Measurements from ENCODE around the gene ABCA12.

ABCA12 gene

GRCh38 chr2:215036314-215036713, 102.1 kb downstream of the ABCA12 start:
- no peak for DNase-seq

DNA sequence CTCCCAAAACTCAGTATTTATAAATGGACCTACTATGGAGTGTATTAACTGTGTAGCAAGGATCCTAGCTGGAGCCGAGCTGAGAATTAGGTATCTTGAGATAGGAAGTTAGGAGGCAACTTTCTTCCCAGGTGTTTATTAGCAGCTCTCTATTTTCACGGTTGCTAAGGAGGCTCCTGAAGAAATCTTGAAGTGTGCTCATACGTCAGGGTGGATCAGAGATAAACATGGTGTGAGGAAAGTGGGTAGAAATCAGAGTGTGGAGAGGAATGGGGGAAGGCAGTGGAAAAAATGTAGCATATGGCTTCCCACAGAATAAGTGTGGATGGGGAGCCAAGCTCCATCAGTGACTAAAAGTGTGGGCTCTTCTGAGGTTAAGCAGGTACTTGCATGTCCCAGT, 104.3 kb downstream of the ABCA12 start:
- DNase-seq = no peak

DNA sequence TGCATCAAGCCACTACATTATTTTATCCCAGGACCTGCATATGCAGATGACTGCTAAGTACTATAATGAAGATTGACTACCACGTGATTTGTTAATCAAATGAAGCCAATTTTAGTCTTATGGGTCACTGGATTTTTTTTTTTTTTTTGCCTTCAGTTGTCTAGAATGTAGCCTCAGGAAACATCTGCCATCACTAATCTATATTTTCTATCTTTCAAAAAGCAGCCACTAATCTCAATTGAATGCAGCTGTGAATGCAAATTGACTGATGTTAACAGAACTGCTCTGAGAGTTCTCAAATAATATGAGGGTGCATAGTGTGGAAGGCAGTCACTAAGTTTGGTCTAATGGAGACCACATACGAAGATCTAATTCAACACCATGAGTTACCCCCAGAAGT, 106.3 kb downstream of the ABCA12 start:
- no peak for DNase-seq

- no peak for DNase-seq
Observed at GRCh38 chr2:215031321-215031720, 107.1 kb downstream of the ABCA12 start.

- DNase-seq = no peak
Observed at GRCh38 chr2:215029936-215030335, 108.5 kb downstream of the ABCA12 start.

DNA sequence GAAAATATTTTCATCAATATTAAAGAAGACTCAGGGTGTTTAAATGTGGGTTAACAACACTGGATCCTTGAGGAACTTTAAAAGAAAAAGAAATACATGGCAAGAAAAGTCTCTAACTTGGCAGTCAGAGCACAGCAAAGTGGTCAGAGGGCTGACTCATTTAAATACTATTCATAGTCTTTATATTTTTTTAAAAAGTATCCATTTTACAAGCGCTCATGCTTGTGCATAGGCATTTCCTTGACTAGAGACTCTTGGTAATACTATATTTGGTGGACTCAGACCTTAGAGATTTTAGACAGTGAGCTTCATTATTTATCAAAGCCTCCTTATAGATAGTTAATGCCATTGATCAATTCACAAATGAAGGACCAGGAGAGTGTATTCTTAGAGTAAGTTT, 110.2 kb downstream of the ABCA12 start:
- no peak for DNase-seq

DNA sequence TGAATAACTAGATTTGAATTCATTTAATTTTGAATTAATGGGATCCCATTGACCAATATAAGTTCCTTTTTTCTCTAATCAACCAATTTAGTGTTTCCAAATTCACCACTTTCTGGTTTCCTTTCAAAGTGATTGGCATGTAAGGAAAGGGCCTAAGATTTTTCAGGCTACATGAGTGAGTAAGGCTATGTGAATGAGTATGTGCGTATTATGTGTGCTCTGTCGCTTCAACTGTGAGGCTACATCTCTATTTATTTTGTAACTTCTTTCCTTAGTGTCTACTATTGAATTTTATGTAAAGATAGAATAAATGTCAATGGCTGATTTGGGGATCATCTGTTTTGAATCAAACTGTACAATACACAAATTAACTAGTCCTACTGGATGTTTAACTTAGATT, 110.6 kb downstream of the ABCA12 start:
- DNase-seq = no peak

- DNase-seq = no peak
Observed at GRCh38 chr2:215022910-215023309, 115.5 kb downstream of the ABCA12 start.

GRCh38 chr2:215022418-215022817, 116.0 kb downstream of the ABCA12 start:
- DNase-seq = no peak

- DNase-seq = no peak
Observed at GRCh38 chr2:215020283-215020682, 118.1 kb downstream of the ABCA12 start.

DNA sequence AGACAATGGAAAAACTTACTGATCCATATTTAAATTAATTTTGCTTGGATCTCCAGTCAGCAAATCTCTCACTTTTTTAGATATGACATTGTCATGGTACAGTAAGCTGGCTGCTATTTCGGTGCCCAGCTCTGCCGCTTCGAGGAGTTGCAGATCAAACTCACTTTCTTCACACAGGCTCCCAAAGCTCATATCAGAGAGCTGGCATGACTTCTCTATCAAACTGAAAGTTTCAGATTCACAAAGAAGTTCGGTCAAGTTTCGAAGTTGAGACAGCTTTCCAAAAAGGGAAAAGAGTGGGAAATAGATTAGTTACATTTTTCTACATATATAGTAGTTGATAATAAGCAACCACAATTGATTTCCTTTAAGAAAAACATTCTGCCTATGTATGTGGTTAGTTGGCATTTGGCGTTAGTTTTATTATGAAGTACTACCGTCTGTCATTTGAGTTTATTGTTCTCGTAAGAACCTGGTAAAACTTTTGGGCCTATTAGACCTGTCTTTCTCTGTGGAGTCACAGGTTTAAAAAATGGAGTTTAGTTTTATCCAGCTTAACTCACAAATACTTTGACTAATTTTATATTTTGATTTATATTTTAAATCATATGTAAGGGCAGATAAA, 118.8 kb downstream of the ABCA12 start:
- DNase-seq = no peak

DNA sequence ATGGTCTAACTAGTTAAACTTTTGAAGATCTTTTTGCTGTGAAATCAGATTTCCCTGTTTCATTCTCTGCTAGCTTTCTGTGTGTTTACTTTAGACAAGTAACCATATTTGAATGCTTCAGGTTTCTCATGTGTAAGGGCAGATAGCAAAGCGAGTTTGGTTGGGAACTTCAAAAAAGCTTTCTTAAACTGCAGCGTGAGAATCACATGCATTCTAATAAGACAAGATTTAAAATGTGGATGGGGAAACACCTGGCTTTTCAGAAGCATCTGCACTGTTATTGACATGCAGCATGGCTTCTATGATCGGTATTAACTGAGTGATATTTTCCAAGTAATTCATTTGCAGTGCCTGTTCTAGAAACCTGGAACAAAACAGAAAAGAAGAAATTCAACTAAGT, 119.3 kb downstream of the ABCA12 start:
- no peak for DNase-seq

DNA sequence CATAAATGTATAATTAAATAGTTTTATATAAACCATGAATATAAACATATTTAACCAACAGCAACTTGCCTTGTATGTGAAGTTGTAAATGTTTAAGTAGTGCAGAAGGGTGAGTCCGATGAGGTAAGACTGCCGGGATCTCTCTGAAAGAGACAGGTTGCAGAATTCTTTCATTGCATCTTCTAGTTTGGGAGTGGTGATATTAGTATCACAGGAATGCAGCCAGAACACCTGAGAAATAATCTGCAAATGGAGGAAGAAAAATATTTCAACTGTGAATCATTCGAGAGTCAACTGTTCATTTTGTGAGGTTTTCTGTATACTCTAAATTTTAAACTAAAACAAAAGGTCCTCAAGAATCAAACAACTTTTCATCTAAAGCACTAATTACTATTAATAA, 123.0 kb downstream of the ABCA12 start:
- DNase-seq = no peak

- no peak for DNase-seq
Observed at GRCh38 chr2:215010390-215010789, 128.0 kb downstream of the ABCA12 start.

GRCh38 chr2:215003001-215003400, 135.4 kb downstream of the ABCA12 start:
- no peak for DNase-seq

GRCh38 chr2:215002500-215002899, 135.9 kb downstream of the ABCA12 start:
- DNase-seq = no peak

GRCh38 chr2:215000721-215001120, 137.7 kb downstream of the ABCA12 start:
- DNase-seq = no peak

DNA sequence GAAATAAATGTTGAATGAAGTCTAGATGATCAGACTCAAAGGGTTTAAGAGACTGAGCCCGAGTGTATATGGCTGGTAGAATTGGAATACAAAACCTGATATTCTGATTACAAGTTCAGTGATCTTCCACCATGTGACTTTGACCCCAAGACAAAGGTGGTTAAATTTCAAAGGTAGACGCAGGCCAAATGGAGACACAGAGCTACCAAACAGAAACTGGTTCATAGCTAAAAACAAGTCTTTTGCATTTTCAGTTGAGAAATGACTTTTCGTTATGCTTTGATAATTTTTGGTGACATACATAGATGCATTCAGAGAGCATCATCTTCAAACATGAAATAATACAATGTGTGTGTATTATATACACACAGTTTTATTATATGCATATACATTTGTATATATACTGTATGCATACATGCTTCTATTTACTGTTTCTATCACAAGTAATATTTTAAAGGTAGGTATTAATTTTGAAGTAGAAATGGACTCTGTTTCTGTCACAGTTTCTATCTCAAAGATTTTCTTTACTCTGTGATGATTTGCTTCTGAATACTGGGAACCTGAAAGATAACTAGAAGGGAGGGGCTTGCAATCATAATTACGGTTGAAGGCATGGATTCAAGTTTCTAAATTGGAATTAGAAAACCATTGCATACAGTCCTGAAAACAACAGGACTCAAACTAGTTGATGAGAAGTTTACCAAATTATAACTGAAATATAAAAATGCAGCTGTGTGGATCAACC, 142.3 kb downstream of the ABCA12 start:
- no peak for DNase-seq

DNA sequence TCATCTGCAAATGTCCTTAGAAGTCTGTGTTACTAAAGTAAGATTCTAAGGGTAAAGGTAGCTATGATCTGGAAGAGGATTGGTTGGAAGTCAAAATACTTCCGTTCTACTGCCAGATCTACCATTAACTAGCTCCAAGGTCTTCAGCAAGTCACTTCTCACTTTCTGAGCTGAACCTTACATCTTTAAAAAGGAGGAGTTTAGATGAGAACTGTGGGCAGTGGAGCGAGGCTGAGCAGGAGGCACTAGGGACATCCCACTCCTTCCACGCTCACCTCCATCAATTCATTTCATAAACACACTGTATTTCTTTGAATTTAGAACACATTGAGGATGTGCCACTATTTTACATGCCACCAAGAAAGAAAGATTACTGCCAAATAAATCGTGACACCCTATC, 143.0 kb downstream of the ABCA12 start:
- no peak for DNase-seq

GRCh38 chr2:214992911-214993310, 145.5 kb downstream of the ABCA12 start:
- DNase-seq = no peak

GRCh38 chr2:214989187-214989586, 149.2 kb downstream of the ABCA12 start:
- no peak for DNase-seq

DNA sequence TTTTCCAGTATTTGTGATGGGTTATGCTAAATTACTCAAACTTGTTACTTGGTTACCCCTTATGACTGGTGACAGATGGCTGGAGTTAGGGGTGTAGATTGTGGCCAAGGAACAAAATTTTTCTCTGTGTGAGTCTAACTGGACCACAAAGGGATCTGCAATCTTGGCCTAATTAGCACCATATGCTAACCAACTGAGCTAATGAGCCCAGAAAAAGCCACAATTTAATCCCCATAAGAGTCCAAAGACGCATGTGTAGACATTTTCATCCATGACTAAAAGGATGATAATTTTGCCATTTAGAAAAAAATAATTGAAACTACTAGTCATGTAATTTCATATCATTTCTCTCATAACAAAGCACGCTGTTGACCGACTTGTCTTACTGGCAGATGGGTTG, 151.2 kb downstream of the ABCA12 start:
- no peak for DNase-seq

- DNase-seq = no peak
Observed at GRCh38 chr2:214985619-214986018, 152.8 kb downstream of the ABCA12 start.

- DNase-seq = no peak
Observed at GRCh38 chr2:214966420-214966819, 172.0 kb downstream of the ABCA12 start.

DNA sequence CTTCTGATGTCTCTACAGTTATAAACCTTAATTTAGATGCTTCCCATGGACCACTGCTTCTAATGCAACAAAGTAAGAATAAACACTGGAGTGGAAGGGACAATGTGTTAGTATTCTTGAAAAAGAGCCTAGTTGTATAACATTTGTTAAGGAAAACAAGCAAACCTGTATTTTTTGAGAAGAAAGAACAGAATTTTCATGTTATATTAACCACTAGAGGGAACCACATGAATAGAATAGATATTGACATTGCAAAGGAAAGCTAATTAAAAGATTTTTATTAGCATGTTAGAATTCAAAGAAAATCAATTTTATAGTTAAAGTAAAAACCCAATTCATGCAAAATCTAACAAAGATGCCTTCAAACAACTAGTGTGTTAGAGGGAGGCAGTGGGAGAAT, 177.7 kb downstream of the ABCA12 start:
- no peak for DNase-seq
